Thoracic aorta (tissue), 2 donors: ENCODE measurements around the gene ACVR2A. TPM values are rescaled to one million over a fixed set of nuclear protein-coding genes. Genes with fewer than 3 reads are reported as not detected.

ENCODE experiments used
- ATAC-seq: fragments of 150-250 bp; one replicate; pipeline ENCODE4 v1.8.0; 2017; ENCODE audit warnings: low read depth; ENCODE audit not compliant: insufficient number of reproducible peaks, low FRiP score
- DNase-seq: peaks from one replicate; pipeline ENCODE4 v3.0.0-alpha.2; 2020; ENCODE audit warnings: low spot score
- H3K27ac ChIP-seq, 2 donors: fragments of 200-600 bp; sonication (generic); 1 replicate in 1 of 2; 2 replicates in 1 of 2; pipeline ENCODE4 v1.5.1; 2016; ENCODE audit warnings: mild to moderate bottlenecking in 2 of 2, moderate library complexity in 2 of 2
- H3K27me3 ChIP-seq: fragments of 200-600 bp; sonication (generic); replicated peaks from 2 replicates; pipeline ENCODE4 v1.6.0; 2016; ENCODE audit warnings: mild to moderate bottlenecking; ENCODE audit not compliant: insufficient read depth
- H3K36me3 ChIP-seq: fragments of 200-600 bp; sonication (generic); one replicate; pipeline ENCODE4 v1.5.1; 2016
- H3K4me1 ChIP-seq, 2 donors: fragments of 200-600 bp; sonication (generic); 1 replicate in 1 of 2; 2 replicates in 1 of 2; pipeline versions ENCODE4 v1.5.1 to v1.6.0; 2016; ENCODE audit warnings: low read depth in 2 of 2, mild to moderate bottlenecking in 1 of 2; ENCODE audit not compliant: control insufficient read depth in 1 of 2
- H3K4me3 ChIP-seq: fragments of 200-600 bp; sonication (generic); 2 replicates; pipeline ENCODE4 v1.5.1; 2016; ENCODE audit warnings: mild to moderate bottlenecking
- H3K9me3 ChIP-seq: fragments of 200-600 bp; sonication (generic); 2 replicates; pipeline ENCODE4 v1.5.1; 2016
- total RNA-seq, 2 donors: library from RNA; depleted of rRNA; stranded (reverse); fragments of >200 nt; gene quantifications; one replicate each; pipeline versions ENCODE4 v1.1.0 to v1.2.3, GENCODE V29; 2016
- TF ChIP-seq, protein P1 (sequence below): fragments of 200-600 bp; sonication (generic); IDR thresholded peaks from one replicate; pipeline ENCODE4 v1.5.1; 2019; ENCODE audit warnings: antibody characterized with exemption

Gene ACVR2A
- total RNA-seq, 2 donors from 2014 or later, result 8.1 to 23.0 TPM

DNA sequence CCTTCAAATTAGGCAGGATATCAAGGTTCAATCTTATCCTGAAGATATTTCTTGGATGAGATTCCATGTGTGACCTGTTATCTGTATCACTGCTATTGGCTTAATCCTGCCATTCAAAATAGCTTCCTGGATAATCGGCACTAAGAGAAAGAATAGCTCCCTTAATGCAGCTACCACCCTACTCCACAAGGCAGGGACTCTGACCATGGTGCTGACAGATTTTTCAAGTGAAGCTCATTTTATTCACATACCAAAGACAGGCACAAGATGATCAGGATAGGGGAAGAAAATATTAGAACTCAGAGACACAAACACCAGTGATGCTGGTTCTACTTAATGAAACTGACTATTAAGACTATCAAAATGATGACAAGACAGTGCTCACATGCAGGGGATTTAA, 100.8 kb downstream of the ACVR2A start:
- ATAC-seq, result no peak
- Histone ChIP-seq H3K27ac (no peak overlapping the region), H3K36me3 (peaks cover 6% of the 10 kb centered on the region), H3K9me3 (no peaks in the 10 kb centered on the region), H3K4me3 (no peak overlapping the region), H3K27me3 (no peaks in the 10 kb centered on the region), H3K4me1 (no peaks in the 10 kb centered on the region)
- no peak for DNase-seq
- TF ChIP-seq, protein P1, sequence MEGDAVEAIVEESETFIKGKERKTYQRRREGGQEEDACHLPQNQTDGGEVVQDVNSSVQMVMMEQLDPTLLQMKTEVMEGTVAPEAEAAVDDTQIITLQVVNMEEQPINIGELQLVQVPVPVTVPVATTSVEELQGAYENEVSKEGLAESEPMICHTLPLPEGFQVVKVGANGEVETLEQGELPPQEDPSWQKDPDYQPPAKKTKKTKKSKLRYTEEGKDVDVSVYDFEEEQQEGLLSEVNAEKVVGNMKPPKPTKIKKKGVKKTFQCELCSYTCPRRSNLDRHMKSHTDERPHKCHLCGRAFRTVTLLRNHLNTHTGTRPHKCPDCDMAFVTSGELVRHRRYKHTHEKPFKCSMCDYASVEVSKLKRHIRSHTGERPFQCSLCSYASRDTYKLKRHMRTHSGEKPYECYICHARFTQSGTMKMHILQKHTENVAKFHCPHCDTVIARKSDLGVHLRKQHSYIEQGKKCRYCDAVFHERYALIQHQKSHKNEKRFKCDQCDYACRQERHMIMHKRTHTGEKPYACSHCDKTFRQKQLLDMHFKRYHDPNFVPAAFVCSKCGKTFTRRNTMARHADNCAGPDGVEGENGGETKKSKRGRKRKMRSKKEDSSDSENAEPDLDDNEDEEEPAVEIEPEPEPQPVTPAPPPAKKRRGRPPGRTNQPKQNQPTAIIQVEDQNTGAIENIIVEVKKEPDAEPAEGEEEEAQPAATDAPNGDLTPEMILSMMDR, result no peak

DNA sequence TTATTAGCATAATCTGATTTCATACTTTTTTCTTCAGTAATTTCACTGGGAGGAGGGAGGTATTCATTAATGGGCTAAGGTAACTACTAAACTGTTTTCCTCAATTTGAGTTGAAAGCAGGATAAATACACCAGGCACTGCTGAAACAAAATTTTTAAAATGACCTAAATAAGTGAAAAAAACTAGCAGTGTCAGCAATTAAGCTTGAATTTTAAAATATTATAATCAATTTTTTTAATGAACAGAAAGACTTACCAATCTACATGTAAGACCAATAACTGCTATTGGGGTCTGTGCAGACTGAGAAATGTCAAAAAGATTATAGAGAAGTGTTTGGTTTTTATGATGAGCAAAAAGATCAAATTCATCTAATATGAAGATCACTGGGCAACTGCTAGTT, 107.3 kb downstream of the ACVR2A start:
- TF ChIP-seq, protein P1, result no peak
- no peak for DNase-seq

DNA sequence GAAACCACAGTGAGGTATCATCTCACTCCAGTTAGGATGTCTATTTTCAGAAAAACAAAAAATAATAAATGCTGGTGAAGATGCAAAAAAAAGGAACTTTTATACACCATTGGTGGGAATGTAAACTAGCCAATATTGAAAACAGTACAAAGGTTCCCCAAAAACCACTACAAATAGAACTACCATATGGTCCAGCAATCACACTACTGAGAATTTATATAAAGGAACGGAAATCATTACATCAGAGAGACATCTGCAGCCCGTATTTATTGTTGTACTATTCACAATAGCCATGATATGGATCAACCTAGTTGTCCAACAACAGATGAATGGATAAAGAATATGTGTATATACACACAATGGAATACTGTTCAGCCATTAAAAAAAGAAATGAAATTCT, 123.7 kb downstream of the ACVR2A start:
- DNase-seq, result no peak
- H3K4me3 ChIP-seq, result no peak overlapping the region
- no peak overlapping the region for H3K27ac ChIP-seq
- no peaks in the 10 kb centered on the region for H3K4me1 ChIP-seq
- H3K9me3 ChIP-seq, result peaks cover 3% of the 10 kb centered on the region
- TF ChIP-seq, protein P1, result no peak
- H3K36me3 ChIP-seq, result peaks cover 4% of the 10 kb centered on the region
- ATAC-seq, result no peak
- H3K27me3 ChIP-seq, result no peaks in the 10 kb centered on the region

More for the DNA sequence above, 107.3 kb downstream of the ACVR2A start:
- Histone ChIP-seq H3K9me3 (no peaks in the 10 kb centered on the region), H3K4me3 (no peak overlapping the region), H3K4me1 (no peaks in the 10 kb centered on the region), H3K36me3 (peaks cover 8% of the 10 kb centered on the region), H3K27me3 (no peaks in the 10 kb centered on the region), H3K27ac (no peak overlapping the region)
- no peak for ATAC-seq

DNA sequence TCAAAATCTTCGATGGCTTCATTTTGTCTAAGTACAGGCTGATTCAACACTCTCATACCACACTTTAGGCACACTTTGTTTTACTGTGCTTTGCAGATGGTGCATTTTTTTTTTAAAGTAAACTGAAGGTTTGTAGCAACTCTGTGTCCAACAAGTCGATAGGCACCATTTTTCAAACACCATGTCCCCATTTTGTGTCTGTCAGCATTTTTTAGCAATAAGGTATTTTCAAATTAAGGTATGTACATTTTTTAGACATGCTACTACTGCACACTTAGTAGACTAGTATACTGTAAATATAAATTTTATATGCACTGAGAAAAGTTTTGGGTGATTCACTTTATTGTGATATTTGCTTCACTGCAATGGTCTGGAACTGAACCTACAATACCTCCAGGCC, 131.3 kb downstream of the ACVR2A start:
- no peak overlapping the region for H3K27ac ChIP-seq
- H3K4me1 ChIP-seq, result peaks cover 0 to 3% of the 10 kb centered on the region in 2 donors
- H3K4me3 ChIP-seq, result no peak overlapping the region

DNA sequence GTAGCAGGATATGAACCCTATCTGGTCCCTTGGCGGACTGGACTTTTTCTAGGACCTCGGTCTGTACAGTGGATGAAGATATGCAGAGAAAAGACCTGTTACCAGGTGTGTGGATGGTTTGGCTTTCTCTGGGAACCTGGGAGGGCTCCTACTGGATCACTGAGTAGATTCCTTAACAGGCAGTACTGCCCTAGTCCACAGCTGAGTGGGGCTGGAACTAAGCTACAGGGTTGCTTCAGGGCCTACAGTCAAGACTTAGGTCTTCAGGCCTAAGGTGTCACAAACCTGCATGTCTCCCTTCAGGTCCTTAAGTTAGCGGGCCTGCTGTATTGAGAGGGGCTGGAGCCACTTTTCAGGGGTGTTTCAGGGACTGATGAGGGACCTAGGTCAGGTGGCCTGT, 132.8 kb downstream of the ACVR2A start:
- no peak for DNase-seq
- H3K27me3 ChIP-seq, result no peaks in the 10 kb centered on the region
- H3K9me3 ChIP-seq, result no peaks in the 10 kb centered on the region
- no peak for ATAC-seq
- peaks cover 0 to 3% of the 10 kb centered on the region in 2 donors for H3K4me1 ChIP-seq
- peaks cover 3% of the 10 kb centered on the region for H3K36me3 ChIP-seq
- TF ChIP-seq, protein P1, result no peak
- no peak overlapping the region for H3K27ac ChIP-seq
- H3K4me3 ChIP-seq, result no peak overlapping the region

More for the DNA sequence above, 131.3 kb downstream of the ACVR2A start:
- Histone ChIP-seq H3K36me3 (peaks cover 4% of the 10 kb centered on the region), H3K27me3 (no peaks in the 10 kb centered on the region), H3K9me3 (no peaks in the 10 kb centered on the region)
- TF ChIP-seq, protein P1, result no peak
- ATAC-seq (no peak), DNase-seq (no peak)

Other genes with a start within 250 kb of the ACVR2A start
- gene ORC4, start 175.7 kb downstream of the ACVR2A start, total RNA-seq, result 10 to 100 TPM; 12.2 to 57.9 TPM
- gene MBD5, start 176.1 kb downstream of the ACVR2A start, total RNA-seq, result 10 to 100 TPM; 35.1 to 50.3 TPM